A549 (cell line): Measurements from ENCODE around the gene ABCC5.

Experiments used
- CTCF ChIP-seq: fragments of >200 bp; sonication (Bioruptor Twin); formaldehyde crosslinking; IDR thresholded peaks from 3 replicates; pipeline ENCODE4 v1.5.1; 2016
- E2F6 ChIP-seq: IDR thresholded peaks from 2 replicates; pipeline ENCODE4 v1.6.1; 2012; ENCODE audit warnings: low read depth, borderline replicate concordance
- EP300 ChIP-seq, 2 experiments: fragments of >200 bp; sonication (Bioruptor Twin); formaldehyde crosslinking; IDR thresholded peaks; 2 replicates in 1 of 2; 3 replicates in 1 of 2; pipeline ENCODE4 v1.6.1; 2016 to 2017
- FOSL2 ChIP-seq, 2 experiments: fragments of 450-650 bp in 1 of 2; fragments of >200 bp in 1 of 2; sonication (Bioruptor Twin) in 1 of 2; formaldehyde crosslinking; IDR thresholded peaks; 2 replicates each; pipeline versions ENCODE4 v1.5.0 to v1.6.1; 2016 to 2020; ENCODE audit warnings: mild to moderate bottlenecking in 1 of 2, moderate library complexity in 1 of 2
- HOXB5 ChIP-seq: fragments of 250-450 bp; sonication (Bioruptor Pico); IDR thresholded peaks from 2 replicates; pipeline ENCODE4 v1.5.0; 2020; ENCODE audit warnings: mild to moderate bottlenecking, moderate library complexity
- JUNB ChIP-seq: fragments of >200 bp; sonication (Bioruptor Twin); formaldehyde crosslinking; IDR thresholded peaks from 2 replicates; pipeline ENCODE4 v1.6.1; 2016
- KDM1A ChIP-seq: fragments of 200-600 bp; sonication (generic); IDR thresholded peaks from 2 replicates; pipeline ENCODE4 v1.6.1; 2016; ENCODE audit warnings: low read depth, mild to moderate bottlenecking
- MAFK ChIP-seq: fragments of 450-650 bp; IDR thresholded peaks from 2 replicates; pipeline ENCODE4 v1.6.1; 2014; ENCODE audit not compliant: partially characterized antibody
- NPAS2 ChIP-seq: fragments of 250-450 bp; sonication (Bioruptor Pico); IDR thresholded peaks from 2 replicates; pipeline ENCODE4 v1.8.0; 2022; ENCODE audit warnings: mild to moderate bottlenecking, moderate library complexity, borderline replicate concordance
- POLR2A ChIP-seq: IDR thresholded peaks from 2 replicates; pipeline ENCODE4 v1.6.1; 2012; ENCODE audit warnings: mild to moderate bottlenecking, low read length
- RFX5 ChIP-seq: fragments of 450-650 bp; IDR thresholded peaks from 2 replicates; pipeline ENCODE4 v1.7.1; 2014; ENCODE audit warnings: antibody characterized with exemption, mild to moderate bottlenecking, moderate library complexity
- TF ChIP-seq, protein P1 (sequence below): fragments of >200 bp; sonication (Bioruptor Twin); formaldehyde crosslinking; IDR thresholded peaks from 3 replicates; pipeline ENCODE4 v1.6.1; 2016
- TF ChIP-seq, protein P2 (sequence below): fragments of 150-350 bp; IDR thresholded peaks from 2 replicates; pipeline ENCODE4 v1.6.1; 2014; ENCODE audit warnings: low read depth, mild to moderate bottlenecking, low read length

DNA sequence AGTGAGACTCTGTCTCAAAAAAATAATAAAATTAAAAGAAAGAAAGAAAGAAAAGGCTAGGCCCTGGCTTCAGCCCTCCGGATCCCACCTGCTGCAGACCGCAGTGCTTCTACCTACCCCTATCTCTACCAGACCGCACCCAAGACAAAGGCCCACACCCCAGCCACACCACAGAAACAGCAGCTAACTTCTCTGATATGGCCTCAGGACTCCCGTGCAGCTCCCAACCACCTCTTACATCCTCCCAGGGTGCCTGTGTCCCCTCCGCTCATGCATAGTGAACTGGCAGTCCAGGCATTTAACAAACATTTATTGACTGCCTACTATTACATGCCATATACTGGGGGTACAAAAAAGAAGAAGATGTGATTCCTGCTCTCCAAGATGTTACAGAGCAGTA lies 28.3 kb upstream of the ABCC5 start:
- TF ChIP-seq NPAS2 (no peak), MAFK (no peak), CTCF (no peak), POLR2A (no peak), RFX5 (no peak), KDM1A (no peak), EP300 (IDR thresholded peaks at IDR 0.05) (no peak), FOSL2 (IDR thresholded peaks at IDR 0.05) (no peak), FOSL2 (CRISPR knock-in tag; IDR thresholded peaks at IDR 0.05) (no peak), E2F6 (no peak), HOXB5 (CRISPR knock-in tag) (no peak), JUNB (no peak)
- TF ChIP-seq, protein P1, sequence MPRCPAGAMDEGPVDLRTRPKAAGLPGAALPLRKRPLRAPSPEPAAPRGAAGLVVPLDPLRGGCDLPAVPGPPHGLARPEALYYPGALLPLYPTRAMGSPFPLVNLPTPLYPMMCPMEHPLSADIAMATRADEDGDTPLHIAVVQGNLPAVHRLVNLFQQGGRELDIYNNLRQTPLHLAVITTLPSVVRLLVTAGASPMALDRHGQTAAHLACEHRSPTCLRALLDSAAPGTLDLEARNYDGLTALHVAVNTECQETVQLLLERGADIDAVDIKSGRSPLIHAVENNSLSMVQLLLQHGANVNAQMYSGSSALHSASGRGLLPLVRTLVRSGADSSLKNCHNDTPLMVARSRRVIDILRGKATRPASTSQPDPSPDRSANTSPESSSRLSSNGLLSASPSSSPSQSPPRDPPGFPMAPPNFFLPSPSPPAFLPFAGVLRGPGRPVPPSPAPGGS = no peak
- TF ChIP-seq, protein P2, sequence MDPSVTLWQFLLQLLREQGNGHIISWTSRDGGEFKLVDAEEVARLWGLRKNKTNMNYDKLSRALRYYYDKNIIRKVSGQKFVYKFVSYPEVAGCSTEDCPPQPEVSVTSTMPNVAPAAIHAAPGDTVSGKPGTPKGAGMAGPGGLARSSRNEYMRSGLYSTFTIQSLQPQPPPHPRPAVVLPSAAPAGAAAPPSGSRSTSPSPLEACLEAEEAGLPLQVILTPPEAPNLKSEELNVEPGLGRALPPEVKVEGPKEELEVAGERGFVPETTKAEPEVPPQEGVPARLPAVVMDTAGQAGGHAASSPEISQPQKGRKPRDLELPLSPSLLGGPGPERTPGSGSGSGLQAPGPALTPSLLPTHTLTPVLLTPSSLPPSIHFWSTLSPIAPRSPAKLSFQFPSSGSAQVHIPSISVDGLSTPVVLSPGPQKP = no peak
